Mammary epithelial cell (primary cell): ENCODE results near the gene PFN3.

Source experiments
- EZH2 ChIP-seq: IDR thresholded peaks from 2 replicates; pipeline ENCODE4 v1.6.1; 2012; ENCODE audit warnings: low read length, inconsistent platforms, borderline replicate concordance
- TF ChIP-seq, protein P1 (sequence below), 2 donors: IDR thresholded peaks in 1 of 2; conservative IDR thresholded peaks in 1 of 2; 2 replicates each; pipeline ENCODE4 v1.5.1; 2011 to 2012; ENCODE audit warnings: inconsistent platforms in 2 of 2, low read length in 2 of 2, mild to moderate bottlenecking in 2 of 2, control low read depth in 1 of 2, low read depth in 1 of 2; ENCODE audit not compliant: insufficient read depth in 1 of 2; ENCODE audit errors: extremely low read depth in 1 of 2

DNA sequence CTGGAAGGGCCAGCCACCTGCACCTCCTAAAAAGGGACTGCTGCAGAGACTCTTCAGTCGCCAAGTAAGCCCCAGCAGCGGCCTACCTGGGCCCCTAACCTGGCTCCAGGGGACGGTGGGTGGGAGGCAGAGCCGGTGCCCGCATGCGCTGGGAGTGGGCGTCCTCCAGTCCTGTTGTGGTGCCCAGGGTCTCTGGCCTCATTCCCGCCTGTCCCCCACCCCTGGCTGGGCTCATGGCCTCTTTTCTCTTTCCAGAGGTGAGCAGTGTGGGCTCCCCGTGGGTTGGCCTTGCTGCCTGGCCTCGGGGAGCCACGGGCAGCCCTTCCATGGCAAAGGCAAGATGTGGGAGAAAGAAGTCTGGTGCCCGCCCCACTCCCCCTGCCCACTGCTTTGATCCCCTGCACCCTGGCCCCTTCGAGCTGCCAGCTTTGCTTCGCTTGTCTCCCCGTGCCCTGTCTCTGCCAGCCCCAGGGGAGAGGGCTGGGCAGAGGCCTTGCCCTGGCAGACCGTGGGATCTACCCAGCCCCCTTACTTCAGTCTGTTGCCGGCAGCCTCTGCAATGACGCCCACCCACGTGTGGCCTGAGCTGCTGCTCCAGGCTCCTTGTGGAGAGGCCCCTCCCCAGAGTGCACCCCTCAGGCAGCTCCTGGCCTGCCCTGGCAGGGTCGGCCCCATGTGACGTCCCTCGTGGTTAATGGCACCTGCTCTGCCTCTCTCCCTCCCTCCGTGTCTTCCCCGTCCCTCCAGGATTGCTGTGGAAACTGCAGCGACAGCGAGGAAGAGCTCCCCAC, 40.7 kb upstream of the PFN3 start:
- TF ChIP-seq, protein P1, sequence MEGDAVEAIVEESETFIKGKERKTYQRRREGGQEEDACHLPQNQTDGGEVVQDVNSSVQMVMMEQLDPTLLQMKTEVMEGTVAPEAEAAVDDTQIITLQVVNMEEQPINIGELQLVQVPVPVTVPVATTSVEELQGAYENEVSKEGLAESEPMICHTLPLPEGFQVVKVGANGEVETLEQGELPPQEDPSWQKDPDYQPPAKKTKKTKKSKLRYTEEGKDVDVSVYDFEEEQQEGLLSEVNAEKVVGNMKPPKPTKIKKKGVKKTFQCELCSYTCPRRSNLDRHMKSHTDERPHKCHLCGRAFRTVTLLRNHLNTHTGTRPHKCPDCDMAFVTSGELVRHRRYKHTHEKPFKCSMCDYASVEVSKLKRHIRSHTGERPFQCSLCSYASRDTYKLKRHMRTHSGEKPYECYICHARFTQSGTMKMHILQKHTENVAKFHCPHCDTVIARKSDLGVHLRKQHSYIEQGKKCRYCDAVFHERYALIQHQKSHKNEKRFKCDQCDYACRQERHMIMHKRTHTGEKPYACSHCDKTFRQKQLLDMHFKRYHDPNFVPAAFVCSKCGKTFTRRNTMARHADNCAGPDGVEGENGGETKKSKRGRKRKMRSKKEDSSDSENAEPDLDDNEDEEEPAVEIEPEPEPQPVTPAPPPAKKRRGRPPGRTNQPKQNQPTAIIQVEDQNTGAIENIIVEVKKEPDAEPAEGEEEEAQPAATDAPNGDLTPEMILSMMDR (conservative IDR thresholded peaks at IDR 0.05 in 1 of 2, IDR thresholded peaks at IDR 0.05 in 1 of 2; ENCODE audit: extremely low read depth in 1 of 2, insufficient read depth in 1 of 2, low read depth in 1 of 2, low read length in 2 of 2): no peak
- no peak for TF ChIP-seq EZH2
